Ishikawa (cell line): ENCODE data around the gene SUSD5.

Source experiments
- EGR1 ChIP-seq: IDR thresholded peaks from 2 replicates; pipeline ENCODE4 v1.6.1; 2012
- EP300 ChIP-seq: IDR thresholded peaks from 2 replicates; pipeline ENCODE4 v1.6.1; 2012; ENCODE audit warnings: borderline replicate concordance
- MAX ChIP-seq: IDR thresholded peaks from 2 replicates; pipeline ENCODE4 v1.6.1; 2012
- NFIC ChIP-seq: IDR thresholded peaks from 2 replicates; pipeline ENCODE4 v1.6.1; 2012
- REST ChIP-seq: IDR thresholded peaks from 2 replicates; pipeline ENCODE4 v1.6.1; 2012; ENCODE audit warnings: low read depth, mild to moderate bottlenecking
- TEAD4 ChIP-seq: IDR thresholded peaks from 2 replicates; pipeline ENCODE4 v1.6.1; 2012
- USF1 ChIP-seq: IDR thresholded peaks from 2 replicates; pipeline ENCODE4 v1.6.1; 2012

GRCh38 chr3:33174711-33175414, 43.7 kb downstream of the SUSD5 start:
- TF ChIP-seq USF1 (no peak), TEAD4 (no peak), EGR1 (no peak), MAX (no peak), REST (no peak), EP300 (no peak), NFIC (no peak)
